A673 (cell line): ENCODE measurements around the gene FRMD5.

Experiments
- EZH2 ChIP-seq: fragments of 200-600 bp; sonication (generic); IDR thresholded peaks from 2 replicates; pipeline ENCODE4 v1.6.1; 2017; ENCODE audit warnings: borderline replicate concordance, low read depth, mild to moderate bottlenecking, mixed read lengths, antibody characterized with exemption, low read length; ENCODE audit not compliant: poor library complexity, severe bottlenecking
- TF ChIP-seq, protein P1 (sequence below): fragments of 300-800, 200-600 bp; sonication (generic); conservative IDR thresholded peaks from 2 replicates; pipeline ENCODE4 v1.5.1; 2017; ENCODE audit warnings: low read depth, mild to moderate bottlenecking, antibody characterized with exemption, low read length, moderate library complexity, mixed read lengths

DNA sequence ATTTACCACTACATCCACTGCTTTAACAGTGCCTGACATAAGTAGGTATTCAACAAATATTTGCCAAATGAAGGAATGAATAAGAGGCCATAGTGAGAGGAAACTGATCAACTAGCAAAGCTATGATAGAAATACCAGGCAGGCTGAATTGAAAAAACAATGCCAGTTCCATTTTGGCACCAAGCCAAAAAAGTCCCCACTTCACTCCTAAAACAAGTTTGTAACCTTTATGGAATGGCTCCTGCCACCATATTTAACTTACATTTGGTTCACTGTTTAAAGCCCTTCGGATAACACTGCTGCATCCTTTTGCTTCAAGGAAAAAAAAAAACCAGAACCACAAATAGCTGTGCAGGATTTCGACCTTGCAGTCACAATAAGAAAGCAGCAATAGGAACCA, 166.1 kb downstream of the FRMD5 start:
- TF ChIP-seq, protein P1, sequence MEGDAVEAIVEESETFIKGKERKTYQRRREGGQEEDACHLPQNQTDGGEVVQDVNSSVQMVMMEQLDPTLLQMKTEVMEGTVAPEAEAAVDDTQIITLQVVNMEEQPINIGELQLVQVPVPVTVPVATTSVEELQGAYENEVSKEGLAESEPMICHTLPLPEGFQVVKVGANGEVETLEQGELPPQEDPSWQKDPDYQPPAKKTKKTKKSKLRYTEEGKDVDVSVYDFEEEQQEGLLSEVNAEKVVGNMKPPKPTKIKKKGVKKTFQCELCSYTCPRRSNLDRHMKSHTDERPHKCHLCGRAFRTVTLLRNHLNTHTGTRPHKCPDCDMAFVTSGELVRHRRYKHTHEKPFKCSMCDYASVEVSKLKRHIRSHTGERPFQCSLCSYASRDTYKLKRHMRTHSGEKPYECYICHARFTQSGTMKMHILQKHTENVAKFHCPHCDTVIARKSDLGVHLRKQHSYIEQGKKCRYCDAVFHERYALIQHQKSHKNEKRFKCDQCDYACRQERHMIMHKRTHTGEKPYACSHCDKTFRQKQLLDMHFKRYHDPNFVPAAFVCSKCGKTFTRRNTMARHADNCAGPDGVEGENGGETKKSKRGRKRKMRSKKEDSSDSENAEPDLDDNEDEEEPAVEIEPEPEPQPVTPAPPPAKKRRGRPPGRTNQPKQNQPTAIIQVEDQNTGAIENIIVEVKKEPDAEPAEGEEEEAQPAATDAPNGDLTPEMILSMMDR: no peak
- no peak for TF ChIP-seq EZH2
